GM08714 (cell line): Measurements from ENCODE around the gene VSTM2L.

ENCODE experiments used
- H3K4me3 ChIP-seq: fragments of 200-500 bp; sonication (Bioruptor generic); 2 replicates; pipeline ENCODE4 v1.5.1; 2014; ENCODE audit warnings: mild to moderate bottlenecking, low read length, inconsistent platforms
- ZNF274 ChIP-seq: IDR thresholded peaks from 2 replicates; pipeline ENCODE4 v1.6.1; 2012; ENCODE audit warnings: mild to moderate bottlenecking, low read depth, low read length

Gene VSTM2L

DNA sequence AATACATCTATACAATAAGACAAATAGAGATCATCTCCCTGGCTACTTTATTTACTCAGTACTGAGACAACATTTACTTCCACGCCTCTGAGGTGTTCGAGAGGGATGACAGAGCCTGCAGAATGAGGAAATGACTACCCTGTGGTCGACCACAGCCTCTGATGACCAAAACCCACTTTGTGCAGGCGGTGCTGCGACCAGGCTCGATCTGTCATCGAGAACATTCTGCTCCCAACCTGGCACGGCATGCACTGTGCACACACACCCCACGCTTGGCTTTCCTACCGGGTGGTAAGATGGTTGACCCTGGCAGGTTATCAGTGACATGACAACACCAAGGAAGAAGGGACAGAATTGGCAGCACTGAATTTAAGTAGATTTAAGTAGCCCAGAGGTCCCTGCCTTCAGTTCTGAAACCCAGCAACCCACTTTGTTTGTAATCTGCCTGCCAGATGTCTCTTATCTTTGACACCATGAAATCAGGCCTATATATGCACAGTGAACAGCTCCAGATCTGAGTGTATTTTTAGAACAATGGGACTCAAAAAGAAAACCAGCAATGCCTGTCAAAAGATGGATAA, 87.7 kb downstream of the VSTM2L start:
- no peak overlapping the region; the same call in 1 of the 2 replicates for H3K4me3 ChIP-seq
- no peak for TF ChIP-seq ZNF274

DNA sequence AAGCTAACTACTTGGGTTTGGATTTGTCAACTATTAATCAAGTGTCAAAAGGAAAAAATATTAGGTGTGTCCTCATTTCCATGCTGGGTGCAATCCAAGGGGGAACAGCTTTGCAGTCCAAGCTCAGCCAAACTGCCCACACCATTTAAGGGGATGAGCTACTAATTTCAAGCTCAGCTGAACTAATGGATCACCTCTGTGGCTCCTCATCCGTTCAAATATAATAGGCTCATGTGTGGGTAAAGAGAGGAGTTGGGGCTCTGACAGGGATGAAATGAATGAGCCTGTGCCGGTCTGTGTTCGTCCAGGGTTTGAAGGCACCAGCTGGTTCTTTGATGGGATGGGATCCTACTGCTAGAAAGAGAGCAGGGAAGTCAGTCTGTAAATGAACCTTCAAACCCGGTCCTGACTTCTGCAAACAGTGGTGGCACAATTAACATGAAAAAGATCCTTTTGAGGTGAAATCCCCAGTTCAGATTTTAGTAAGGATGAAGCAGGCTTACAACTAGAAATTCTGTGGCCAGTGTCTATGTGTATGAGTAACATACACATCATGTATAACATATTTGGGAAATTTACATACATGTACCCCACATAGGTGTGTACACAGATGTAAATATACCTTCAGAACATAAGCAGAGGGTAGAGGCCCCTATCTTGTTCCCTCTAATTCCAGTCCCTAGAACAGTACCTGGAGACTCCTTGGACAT, 88.4 kb downstream of the VSTM2L start:
- no peak overlapping the region; the same call in 1 of the 2 replicates for H3K4me3 ChIP-seq
- TF ChIP-seq ZNF274, result no peak

DNA sequence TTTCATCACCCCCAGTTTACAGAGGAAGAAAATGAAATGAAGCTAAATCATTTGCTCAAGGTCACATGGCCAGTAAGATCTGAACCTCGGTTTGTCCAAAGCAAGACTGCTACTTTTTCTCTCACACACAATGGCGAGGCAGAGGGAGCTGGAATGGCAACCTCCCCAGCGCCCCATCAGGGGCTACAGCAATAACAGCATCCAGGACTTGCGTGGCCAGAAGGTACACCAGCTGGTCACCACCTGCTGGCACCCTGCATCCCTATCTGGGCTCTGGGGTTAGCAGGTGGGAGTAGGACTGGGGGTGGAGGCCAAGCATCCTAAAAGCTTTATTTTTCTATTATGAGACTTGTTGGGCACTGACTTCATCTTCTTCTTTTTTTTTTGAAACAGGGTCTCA, 89.0 kb downstream of the VSTM2L start:
- no peak for TF ChIP-seq ZNF274
- no peak overlapping the region for H3K4me3 ChIP-seq

DNA sequence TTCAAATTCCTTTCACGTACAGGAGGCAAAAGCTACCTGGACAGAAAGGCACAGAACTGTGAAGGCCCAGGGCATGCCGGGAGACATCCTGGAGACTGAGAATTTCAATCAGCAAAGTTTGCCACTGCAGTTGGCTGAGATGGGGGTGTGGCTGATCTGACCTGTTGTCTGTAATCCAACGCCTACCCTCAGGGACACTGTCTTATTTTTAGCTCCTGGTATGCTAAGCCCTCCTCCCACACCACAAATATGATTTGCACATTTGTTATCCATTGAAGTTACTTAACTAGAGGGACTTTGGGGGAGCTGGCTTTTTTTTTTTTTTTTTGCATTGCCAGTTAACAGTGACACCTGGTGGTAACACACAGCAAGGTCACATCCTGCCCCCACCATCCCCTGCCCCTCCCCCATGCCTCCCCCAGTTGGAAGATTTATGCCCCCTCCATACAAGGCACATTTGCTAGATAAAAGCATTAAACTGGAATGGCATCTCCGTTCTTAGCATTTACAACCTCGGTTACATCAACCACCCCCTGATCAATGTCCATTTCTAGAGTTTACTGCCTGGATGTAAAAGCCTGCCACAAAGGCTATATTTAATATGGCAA, 90.0 kb downstream of the VSTM2L start:
- H3K4me3 ChIP-seq, result no peak overlapping the region
- TF ChIP-seq ZNF274, result no peak

DNA sequence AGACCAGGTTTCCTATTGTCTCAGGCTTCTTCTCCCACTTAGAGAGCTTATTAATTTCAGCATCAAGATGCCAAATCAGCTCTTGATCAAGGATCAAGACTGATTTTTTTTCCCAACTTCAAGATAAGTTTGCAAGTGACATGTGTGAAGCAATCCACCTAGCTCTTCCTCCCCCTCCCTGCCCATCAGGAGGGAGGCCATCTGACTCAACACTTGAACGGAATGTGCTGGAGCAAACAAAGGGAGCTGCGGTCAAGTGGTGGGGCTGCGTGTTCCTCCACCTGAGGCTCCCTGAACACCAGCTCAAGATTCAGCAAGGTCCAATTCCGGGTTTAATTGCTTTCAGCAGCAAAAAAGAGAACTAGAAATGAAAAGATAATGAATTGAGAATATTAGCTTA, 91.6 kb downstream of the VSTM2L start:
- H3K4me3 ChIP-seq, result no peak overlapping the region
- TF ChIP-seq ZNF274, result no peak
